Ammon's horn (tissue), 1 donor: ENCODE data around the gene PLA2G6.

Source experiments
- DNase-seq: peaks from one replicate; pipeline ENCODE4 v3.0.0-alpha.2; 2016; ENCODE audit warnings: low spot score

The PLA2G6 gene

DNA sequence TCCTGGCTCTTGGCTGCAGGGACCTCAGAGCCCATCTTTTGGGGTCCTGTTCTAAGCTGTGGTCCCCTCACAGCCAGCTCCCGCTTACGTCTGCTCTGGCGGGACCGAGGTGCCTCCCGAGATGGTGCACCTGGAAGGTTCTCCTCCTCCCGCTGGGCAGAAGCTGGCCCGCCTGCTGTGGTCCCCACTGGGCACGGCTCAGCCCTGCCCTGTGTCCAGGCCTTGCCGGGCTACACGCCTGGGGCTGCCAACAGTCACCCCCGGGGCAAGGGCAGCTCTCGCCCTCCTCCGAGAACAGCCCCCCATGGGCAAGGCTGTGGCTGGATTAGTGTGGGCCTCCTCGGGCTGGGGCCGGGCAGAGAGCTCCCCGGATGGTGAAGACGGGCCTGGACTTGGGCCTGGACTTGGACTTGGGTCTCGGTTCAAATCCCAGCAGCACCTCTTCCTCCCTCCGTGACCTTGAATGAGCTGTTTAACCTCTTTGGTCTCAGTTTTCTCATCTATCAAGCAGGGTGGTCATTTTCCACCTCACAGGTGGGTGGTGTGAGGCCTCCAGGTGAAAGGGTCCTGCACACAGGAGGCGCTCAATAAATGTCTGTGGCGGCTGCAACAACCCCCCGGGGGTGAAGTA is 72.1 kb downstream of the PLA2G6 start:
- no peak for DNase-seq

- DNase-seq: no peak
Observed at GRCh38 chr22:38108561-38109319, 72.9 kb downstream of the PLA2G6 start.

- no peak for DNase-seq
Observed at GRCh38 chr22:38107692-38108515, 73.7 kb downstream of the PLA2G6 start.

DNA sequence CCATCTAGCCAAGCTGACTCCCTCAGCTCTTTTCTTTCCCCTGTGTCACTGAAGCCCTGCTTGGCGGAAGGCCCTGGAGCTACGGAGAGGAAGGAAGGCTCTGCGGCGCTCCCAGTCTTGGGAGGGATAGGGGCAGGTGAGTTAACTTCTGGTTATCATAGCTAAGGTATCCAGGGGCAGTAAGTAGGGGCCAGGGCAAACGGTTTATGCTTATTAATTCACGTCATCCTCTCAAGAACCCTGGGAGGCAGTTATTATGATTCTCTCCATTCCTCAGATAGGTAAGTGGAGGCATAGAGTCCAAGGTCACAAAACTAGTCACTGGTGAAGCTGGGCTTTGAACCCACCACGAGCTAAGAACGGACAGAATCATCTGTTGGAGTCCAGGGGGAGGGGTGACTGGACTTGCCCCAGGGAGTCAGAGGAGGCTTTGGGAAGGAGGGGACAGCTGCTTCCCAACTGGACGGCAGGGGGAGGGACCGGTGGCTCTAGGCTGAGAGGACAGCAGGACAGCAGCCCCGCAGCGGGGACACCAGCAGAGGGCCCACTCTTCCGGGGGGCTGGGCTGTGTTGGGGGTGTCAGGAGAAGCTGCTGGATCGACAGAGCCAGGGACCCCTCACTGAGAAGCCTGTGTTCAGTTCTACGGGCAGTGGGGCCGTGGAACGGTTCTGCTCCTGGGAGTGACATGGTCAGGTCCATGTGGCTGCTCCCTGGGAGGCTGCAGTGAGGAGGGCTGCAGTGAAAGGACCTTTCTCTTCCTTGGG is 74.6 kb downstream of the PLA2G6 start:
- DNase-seq: no peak

DNA sequence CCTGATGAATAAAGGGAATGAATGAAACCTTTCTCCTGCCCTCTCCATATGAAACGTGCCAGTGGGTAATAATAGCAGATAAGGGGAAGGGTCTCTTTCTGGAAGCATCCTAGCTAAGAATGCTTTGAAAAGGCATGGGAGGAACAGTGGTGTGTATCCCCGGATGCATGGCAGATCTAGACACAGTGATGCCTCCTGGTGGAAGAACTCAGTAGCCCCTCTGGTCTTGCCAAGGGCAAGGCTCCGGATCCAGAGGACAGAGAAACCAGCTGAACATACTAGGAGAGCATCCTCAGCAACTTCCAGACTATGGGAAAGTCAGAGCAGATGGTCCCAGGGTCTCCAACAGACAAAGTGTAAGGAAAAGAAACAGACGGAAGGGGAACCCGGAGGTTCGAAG is 77.5 kb downstream of the PLA2G6 start:
- DNase-seq: no peak

DNA sequence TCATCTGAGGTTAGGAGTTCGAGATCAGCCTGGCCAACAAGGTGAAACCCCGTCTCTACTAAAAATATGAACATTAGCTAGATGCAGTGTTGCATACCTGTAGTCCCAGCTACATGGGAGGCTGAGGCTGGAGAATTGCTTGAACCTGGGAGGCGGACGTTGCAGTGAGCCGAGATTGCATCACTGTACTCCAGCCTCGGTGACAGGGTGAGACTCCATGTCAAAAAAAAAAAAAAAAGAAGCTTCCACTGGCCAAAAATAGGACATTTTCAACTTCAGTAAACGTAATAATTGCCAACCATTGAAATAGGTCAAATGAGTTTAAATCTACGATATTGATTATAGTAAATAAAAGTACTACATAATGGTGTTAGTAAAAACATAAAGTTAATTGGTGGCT is 78.0 kb downstream of the PLA2G6 start:
- no peak for DNase-seq

DNA sequence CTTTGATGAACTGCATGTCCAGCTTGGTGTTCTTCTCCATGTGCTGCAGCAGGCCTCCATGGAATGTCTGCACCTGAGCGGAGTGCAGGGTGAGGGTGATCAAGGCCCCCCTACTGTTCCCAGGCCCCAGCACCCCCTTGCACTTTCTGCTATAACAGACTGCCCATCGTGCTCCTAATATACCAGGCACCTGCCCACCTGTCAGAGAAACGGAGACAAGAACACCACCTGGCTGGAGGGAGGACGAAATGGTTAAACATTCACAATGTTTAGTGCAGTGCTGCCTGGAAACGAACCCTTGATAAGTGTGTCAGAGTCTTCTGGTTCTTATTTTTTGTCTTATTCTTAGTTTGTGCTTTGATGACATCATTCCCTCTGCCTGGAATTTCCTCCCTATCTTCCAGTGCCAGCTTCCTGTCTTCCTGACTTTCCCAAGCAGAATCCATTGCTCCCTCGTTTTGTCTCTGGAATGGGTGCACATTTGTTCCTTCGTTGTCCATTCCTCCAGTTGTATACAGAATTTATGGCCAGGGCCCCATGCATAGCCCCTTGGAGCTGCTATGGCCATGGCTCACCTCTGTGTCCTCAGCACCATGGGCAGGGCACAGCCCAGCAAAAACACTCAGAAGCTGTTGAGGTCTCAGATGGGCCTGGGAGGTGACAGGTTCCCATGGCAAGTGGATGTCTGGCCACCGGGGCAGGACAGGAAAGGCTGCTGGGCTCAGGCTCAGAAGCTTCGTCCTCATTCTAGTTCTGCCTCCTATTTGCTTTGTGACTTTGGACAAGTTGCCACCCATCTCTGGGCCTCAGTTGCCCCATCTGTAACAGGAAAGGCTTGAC is 83.0 kb downstream of the PLA2G6 start:
- DNase-seq: no peak

DNA sequence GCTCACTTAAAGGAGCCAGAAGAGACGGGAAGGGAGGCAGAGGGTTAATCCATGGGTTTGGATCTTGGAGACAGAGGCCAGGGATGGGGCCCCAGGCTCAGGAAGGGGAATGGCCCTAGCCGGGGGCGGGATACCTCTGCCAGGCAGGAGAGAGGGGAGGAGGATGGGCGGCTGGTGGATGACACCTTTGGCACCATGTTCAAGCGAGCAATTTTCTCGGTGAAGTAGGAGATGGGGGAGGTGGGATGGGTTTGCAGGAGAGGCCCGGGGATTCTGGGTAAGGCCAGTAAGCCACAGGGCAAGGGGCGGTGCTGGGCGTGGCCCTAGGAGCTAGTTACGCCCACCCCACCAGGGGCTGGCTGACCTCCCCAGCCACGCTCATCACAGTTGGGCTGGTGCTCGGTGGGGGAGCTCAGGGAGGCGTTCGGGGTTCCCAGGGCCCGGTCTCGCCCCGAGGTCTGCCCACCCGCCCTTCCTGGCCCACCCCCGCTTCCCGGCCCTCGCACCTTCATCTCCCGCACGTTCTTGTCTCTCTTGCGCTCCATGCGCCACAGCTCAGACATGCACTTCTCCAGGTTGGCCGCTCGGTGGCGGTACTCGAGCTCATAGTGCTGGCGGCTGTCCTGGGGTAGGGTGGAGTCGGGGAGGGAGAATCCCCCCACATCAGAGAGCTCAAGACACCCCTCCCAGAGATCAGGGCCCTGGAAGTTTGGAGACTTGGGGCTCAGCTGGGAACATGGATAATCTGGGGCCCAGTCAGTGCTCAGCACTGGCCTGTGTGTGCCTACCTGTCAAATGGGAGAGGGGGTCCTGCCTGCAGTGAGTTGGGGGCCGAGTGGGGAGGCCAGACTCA is 83.8 kb downstream of the PLA2G6 start:
- DNase-seq: no peak

- no peak for DNase-seq
Observed at GRCh38 chr22:38097058-38097457, 84.6 kb downstream of the PLA2G6 start.

DNA sequence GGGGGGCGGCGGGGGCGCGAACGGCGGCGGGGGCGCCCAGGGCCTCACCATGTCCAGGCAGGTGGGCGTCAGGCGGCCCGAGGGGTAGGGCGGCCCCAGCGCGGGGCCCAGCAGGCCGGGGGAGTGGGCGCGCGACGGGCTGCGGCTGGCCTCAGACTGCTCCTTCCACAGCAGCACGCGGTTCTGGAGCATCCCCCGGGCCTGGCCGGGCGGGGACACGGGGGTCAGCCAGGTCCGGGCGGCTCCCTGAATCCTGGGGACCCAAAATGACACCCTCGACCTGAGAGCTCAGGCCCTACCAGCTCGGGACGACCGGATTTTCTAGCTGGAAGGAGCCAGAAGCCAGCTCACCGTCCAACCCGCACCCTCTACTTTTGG is 92.2 kb downstream of the PLA2G6 start:
- no peak for DNase-seq

GRCh38 chr22:38088629-38089473 is 92.8 kb downstream of the PLA2G6 start:
- DNase-seq: no peak

DNA sequence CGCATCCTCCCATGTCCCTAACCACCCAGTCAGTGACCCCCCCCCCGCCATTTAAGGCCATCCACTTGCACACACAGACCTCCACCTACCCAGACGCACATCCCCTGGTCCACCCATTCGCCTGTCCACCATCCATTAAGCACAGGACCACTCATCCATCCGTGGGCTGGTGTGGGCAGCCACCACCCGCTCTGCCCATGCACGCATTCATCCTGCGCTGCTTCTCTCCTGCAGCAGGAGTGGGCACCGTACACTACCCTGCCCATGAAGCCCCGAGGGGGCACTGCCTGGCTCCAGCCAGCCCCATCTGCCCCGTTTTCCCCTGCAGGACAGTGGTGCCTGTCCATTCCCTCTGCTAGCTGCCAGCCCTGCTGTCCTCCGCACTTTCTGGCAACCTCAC is 93.8 kb downstream of the PLA2G6 start:
- DNase-seq: no peak

- no peak for DNase-seq
Observed at GRCh38 chr22:38086942-38087341, 94.7 kb downstream of the PLA2G6 start.

DNA sequence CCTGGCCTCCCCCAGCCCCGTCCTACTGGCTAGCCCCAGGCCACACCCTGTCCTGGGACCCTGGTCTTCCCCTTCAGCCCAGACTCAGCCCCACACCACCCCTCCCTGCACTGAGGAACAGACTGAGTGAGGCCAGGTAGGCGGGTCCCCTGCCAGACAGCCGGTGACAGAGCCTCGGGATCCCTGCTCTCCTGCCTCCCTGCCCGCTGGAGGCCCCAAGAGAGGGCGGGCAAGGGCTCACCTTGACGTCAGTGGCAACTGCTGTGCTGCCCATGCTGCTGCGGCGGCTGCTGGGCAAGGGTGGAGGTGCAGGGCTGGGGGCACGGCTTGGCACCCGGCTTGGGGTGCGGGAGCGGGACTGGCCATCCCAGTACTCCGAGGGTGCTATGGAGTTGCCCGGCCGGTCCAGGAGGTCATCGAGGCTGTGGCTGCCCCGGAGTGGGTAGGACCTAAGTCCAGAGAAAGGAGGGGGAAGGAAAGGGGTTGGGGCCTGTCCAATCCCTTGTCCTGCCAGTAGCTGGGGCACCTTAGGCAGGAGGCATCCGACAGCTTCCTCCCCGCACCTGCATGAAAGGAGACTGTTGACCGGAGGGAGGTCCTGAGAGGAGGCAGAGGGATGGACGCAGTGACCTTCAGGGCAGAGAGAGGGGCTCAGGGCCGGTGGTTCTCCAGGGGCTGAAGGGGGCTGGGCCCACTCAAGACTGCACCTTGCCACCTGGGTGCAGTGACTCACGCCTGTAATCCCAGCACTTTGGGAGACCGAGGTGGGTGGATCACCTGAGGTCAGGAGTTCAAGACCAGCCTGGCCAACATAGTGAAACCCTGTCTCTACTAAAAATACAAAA is 95.4 kb downstream of the PLA2G6 start:
- no peak for DNase-seq

DNA sequence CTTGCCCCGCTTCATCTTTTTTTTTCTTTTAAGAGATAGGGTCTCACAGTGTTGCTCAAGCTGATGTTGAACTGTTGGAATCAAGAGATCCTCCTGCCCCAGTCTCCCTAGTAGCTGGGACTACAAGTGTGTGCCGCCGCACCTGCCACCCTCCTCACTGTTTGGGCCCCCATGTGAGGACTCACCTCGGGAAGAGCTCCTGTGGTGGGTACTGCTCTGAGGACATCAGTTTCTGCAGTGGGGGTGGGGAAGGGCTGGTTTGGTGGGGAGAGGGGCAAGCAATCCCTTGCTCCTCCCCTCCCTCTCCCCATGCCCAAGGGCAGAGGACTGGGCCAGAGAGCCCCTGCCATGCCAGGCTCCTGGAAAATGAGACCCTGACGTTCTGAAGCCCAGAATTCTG is 96.1 kb downstream of the PLA2G6 start:
- no peak for DNase-seq

DNA sequence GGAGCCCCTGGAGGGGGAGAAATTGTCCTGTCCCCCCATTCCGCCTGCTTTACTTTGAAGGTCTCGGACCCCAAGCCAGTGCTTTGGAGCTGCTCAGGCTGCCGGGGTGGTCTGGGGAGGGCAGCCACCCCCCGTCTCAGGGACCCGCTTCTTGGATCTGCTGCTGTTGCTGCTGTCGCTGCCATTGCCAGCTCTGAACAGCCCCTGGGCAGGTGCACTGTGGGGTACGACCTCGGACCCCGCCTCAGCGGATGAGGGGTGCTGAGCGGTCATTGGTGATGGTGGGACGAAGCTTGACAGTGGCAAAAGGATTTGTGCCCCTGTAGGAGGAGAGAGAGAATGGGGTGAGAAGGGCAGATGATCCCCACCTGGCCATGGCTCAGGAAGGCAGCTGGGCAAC is 96.6 kb downstream of the PLA2G6 start:
- DNase-seq: no peak

- DNase-seq: no peak
Observed at GRCh38 chr22:38083931-38084631, 97.5 kb downstream of the PLA2G6 start, which contains the start of gene SLC16A8. Gene SLC16A8, minus strand, starts transcription at chr22:38084184. Its CDS starts 1,311 bp downstream, at chr22:38082873.
